MM.1S (cell line): ENCODE results near the gene RPL36AL.

Source experiments
- DNase-seq: peaks from one replicate; pipeline ENCODE4 v3.0.0-alpha.2; 2015
- H2AFZ ChIP-seq: fragments of 300-600 bp; sonication (generic); 2 replicates; pipeline ENCODE4 v1.6.0; 2016; ENCODE audit warnings: antibody characterized with exemption, low read length
- H3F3A ChIP-seq: fragments of 300-600 bp; sonication (generic); 2 replicates; pipeline ENCODE4 v1.6.1; 2016; ENCODE audit warnings: mild to moderate bottlenecking, antibody characterized with exemption, low read length, moderate library complexity, mixed read lengths; ENCODE audit not compliant: insufficient read depth
- H3K27ac ChIP-seq: fragments of 300-600 bp; sonication (generic); 2 replicates; pipeline ENCODE4 v1.5.1; 2016; ENCODE audit warnings: mild to moderate bottlenecking, low read length
- H3K27me3 ChIP-seq: fragments of 300-600 bp; sonication (generic); replicated peaks from 2 replicates; pipeline ENCODE4 v1.6.0; 2016; ENCODE audit warnings: low read length; ENCODE audit not compliant: insufficient read depth
- H3K36me3 ChIP-seq: fragments of 300-600 bp; sonication (generic); replicated peaks from 2 replicates; pipeline ENCODE4 v1.6.1; 2016; ENCODE audit warnings: mild to moderate bottlenecking, low read length, mixed read lengths; ENCODE audit not compliant: insufficient read depth
- H3K4me1 ChIP-seq: fragments of 300-600 bp; sonication (generic); 2 replicates; pipeline ENCODE4 v1.6.1; 2016; ENCODE audit warnings: low read length, mixed read lengths
- H3K4me2 ChIP-seq: fragments of 300-600 bp; sonication (generic); 2 replicates; pipeline ENCODE4 v1.6.0; 2016; ENCODE audit warnings: low read depth, low read length
- H3K4me3 ChIP-seq: fragments of 300-600 bp; sonication (generic); 2 replicates; pipeline ENCODE4 v1.5.1; 2016; ENCODE audit warnings: low read length, mixed read lengths
- H3K79me2 ChIP-seq: fragments of 300-600 bp; sonication (generic); 2 replicates; pipeline ENCODE4 v1.6.1; 2016; ENCODE audit warnings: mixed run types, low read length, mixed read lengths
- H3K9ac ChIP-seq: fragments of 300-600 bp; sonication (generic); 2 replicates; pipeline ENCODE4 v1.6.1; 2016; ENCODE audit warnings: low read length, mixed read lengths
- H3K9me2 ChIP-seq: fragments of 300-600 bp; sonication (generic); replicated peaks from 2 replicates; pipeline ENCODE4 v1.6.1; 2016; ENCODE audit warnings: mild to moderate bottlenecking, low read length, mixed read lengths; ENCODE audit not compliant: insufficient read depth
- H3K9me3 ChIP-seq: fragments of 300-600 bp; sonication (generic); replicated peaks from 2 replicates; pipeline ENCODE4 v1.6.1; 2016; ENCODE audit warnings: mild to moderate bottlenecking, low read length, mixed read lengths; ENCODE audit not compliant: insufficient read depth
- H4K20me1 ChIP-seq: fragments of 300-600 bp; sonication (generic); 2 replicates; pipeline ENCODE4 v1.6.1; 2016; ENCODE audit warnings: mild to moderate bottlenecking, low read length, moderate library complexity, mixed read lengths; ENCODE audit not compliant: insufficient read depth
- EZH2 ChIP-seq: fragments of 300-600 bp; sonication (generic); optimal IDR thresholded peaks from 2 replicates; pipeline ENCODE3; 2017; ENCODE audit warnings: low read depth, mild to moderate bottlenecking, antibody characterized with exemption, low read length, mixed read lengths
- EZH2phosphoT487 ChIP-seq: fragments of 300-600 bp; sonication (generic); IDR thresholded peaks from 2 replicates; pipeline ENCODE4 v1.6.1; 2018; ENCODE audit warnings: antibody characterized with exemption, low read length
- TF ChIP-seq, protein P1 (sequence below): fragments of 300-600 bp; sonication (generic); IDR thresholded peaks from 2 replicates; pipeline ENCODE4 v1.5.1; 2016; ENCODE audit warnings: antibody characterized with exemption, low read length, mixed read lengths

RPL36AL gene

DNA sequence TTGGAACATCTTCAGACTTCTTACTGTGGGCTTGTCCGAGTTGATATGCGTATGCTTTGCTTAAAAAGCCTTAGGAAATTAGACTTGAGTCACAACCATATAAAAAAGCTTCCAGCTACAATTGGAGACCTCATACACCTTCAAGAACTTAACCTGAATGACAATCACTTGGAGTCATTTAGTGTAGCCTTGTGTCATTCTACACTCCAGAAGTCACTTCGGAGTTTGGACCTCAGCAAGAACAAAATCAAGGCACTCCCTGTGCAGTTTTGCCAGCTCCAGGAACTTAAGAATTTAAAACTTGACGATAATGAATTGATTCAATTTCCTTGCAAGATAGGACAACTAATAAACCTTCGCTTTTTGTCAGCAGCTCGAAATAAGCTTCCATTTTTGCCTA lies 12.8 kb downstream of the RPL36AL start:
- no peak overlapping the region for H2AFZ ChIP-seq
- no peak overlapping the region for H3K4me3 ChIP-seq
- H3K27me3 ChIP-seq: no peaks in the 10 kb centered on the region
- no peaks in the 10 kb centered on the region for H3F3A ChIP-seq
- no peak overlapping the region for H3K27ac ChIP-seq
- no peaks in the 10 kb centered on the region for H3K4me1 ChIP-seq
- no peak for DNase-seq
- no peak overlapping the region for H3K9ac ChIP-seq
- H3K9me2 ChIP-seq: no peaks in the 10 kb centered on the region
- H3K79me2 ChIP-seq: peaks cover 2% of the 10 kb centered on the region; the same call in 1 of the 2 replicates
- H3K4me2 ChIP-seq: no peak overlapping the region
- no peaks in the 10 kb centered on the region for H4K20me1 ChIP-seq
- no peak for TF ChIP-seq EZH2
- TF ChIP-seq EZH2phosphoT487: no peak
- H3K36me3 ChIP-seq: no peaks in the 10 kb centered on the region; the same call in 1 of the 2 replicates
- no peaks in the 10 kb centered on the region for H3K9me3 ChIP-seq

DNA sequence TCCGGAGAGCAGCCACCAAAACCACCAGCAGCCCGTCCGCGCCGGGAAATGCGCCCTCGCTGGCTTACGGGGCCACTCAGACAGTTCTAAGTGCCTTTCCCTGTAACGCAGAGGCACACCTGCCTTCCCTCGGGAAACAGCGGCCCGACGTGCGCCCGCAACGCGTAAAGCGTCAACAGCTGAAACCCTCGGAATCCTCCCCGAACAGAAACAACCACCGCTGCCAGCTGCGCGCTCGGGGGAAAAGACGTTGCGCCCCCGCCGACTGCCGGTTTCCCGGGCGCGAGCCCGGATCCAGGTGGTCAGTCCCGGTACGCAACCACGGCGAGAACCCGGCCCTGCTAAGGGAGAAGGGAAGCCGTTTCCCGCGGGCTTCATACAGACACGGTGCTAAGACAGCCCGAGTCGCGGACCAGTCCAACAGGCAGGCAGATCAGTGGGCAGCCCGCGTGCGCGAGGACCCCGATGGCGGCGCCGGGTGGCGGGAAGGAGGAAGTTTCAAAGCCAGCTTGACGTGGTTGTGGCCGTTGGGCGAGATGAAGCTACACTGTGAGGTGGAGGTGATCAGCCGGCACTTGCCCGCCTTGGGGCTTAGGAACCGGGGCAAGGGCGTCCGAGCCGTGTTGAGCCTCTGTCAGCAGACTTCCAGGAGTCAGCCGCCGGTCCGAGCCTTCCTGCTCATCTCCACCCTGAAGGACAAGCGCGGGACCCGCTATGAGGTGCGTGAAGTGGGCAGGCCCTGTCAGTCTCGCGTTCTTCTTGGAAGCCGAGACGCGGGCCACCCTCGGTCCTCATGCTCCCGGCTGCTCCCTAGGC lies 21.7 kb downstream of the RPL36AL start, which contains the start of gene LRR1:
Gene LRR1 (plus strand): TSS at position 456 of the 816 bp plus-strand sequence. CDS start 81 bp downstream, at position 537.
- H2AFZ ChIP-seq: peak within 1 kb of the TSS; percentile 67
- TF ChIP-seq, protein P1, sequence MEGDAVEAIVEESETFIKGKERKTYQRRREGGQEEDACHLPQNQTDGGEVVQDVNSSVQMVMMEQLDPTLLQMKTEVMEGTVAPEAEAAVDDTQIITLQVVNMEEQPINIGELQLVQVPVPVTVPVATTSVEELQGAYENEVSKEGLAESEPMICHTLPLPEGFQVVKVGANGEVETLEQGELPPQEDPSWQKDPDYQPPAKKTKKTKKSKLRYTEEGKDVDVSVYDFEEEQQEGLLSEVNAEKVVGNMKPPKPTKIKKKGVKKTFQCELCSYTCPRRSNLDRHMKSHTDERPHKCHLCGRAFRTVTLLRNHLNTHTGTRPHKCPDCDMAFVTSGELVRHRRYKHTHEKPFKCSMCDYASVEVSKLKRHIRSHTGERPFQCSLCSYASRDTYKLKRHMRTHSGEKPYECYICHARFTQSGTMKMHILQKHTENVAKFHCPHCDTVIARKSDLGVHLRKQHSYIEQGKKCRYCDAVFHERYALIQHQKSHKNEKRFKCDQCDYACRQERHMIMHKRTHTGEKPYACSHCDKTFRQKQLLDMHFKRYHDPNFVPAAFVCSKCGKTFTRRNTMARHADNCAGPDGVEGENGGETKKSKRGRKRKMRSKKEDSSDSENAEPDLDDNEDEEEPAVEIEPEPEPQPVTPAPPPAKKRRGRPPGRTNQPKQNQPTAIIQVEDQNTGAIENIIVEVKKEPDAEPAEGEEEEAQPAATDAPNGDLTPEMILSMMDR: no peak
- no peak for TF ChIP-seq EZH2
- TF ChIP-seq EZH2phosphoT487: no peak
- H3K79me2 ChIP-seq: peaks cover 23% of the 10 kb centered on the region

DNA sequence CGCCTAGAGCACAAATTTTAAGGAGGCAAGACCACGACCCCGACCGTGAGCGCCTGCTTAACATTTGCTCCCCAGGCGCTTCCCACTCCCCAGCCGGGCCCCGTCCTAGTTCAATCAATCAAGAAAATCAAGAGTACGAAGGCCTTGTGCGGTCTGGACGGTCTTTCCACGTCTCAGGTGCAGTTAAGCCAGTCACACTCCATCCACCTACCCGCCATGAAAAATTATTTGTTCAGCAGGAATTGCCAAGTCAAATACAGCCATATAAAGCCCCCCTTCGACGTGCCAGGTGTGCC lies 22.3 kb downstream of the RPL36AL start:
- Histone ChIP-seq H3K36me3 (no peaks in the 10 kb centered on the region), H3K9me2 (no peaks in the 10 kb centered on the region), H3K4me2 (peak overlapping the region; percentile 55), H3K9ac (peak overlapping the region; percentile 97), H2AFZ (peak overlapping the region; percentile 67), H3K27ac (peak overlapping the region; percentile 99), H3K4me3 (peak overlapping the region; percentile 86), H3K4me1 (no peaks in the 10 kb centered on the region), H3K79me2 (peaks cover 23% of the 10 kb centered on the region), H3F3A (peaks cover 8% of the 10 kb centered on the region; the same call in 1 of the 2 replicates), H3K9me3 (no peaks in the 10 kb centered on the region), H4K20me1 (no peaks in the 10 kb centered on the region), H3K27me3 (no peaks in the 10 kb centered on the region)
- DNase-seq: no peak
- TF ChIP-seq EZH2 (no peak), EZH2phosphoT487 (no peak)
- TF ChIP-seq, protein P1: no peak

More for the DNA sequence above, 21.7 kb downstream of the RPL36AL start, which contains the start of gene LRR1:
- H3K9me2 ChIP-seq: no peaks in the 10 kb centered on the region
- peak within 1 kb of the TSS; percentile 55 for H3K4me2 ChIP-seq
- H3K27me3 ChIP-seq: no peaks in the 10 kb centered on the region
- H3K36me3 ChIP-seq: no peaks in the 10 kb centered on the region
- H3K9ac ChIP-seq: peak within 1 kb of the TSS; percentile 97
- H3K4me3 ChIP-seq: peak within 1 kb of the TSS; percentile 86
- peak; percentile 67 for DNase-seq
- H3F3A ChIP-seq: peaks cover 8% of the 10 kb centered on the region; the same call in 1 of the 2 replicates
- no peaks in the 10 kb centered on the region for H3K4me1 ChIP-seq
- no peaks in the 10 kb centered on the region for H3K9me3 ChIP-seq
- peak within 1 kb of the TSS; percentile 99 for H3K27ac ChIP-seq
- no peaks in the 10 kb centered on the region for H4K20me1 ChIP-seq
